Astrocyte (in vitro differentiated cells and primary cell): ENCODE measurements around the gene ZNF408.

ENCODE experiments used
- CTCF ChIP-seq: IDR thresholded peaks from 2 replicates; pipeline ENCODE4 v1.5.1; 2011; ENCODE audit warnings: low read depth, mild to moderate bottlenecking, inconsistent platforms, low read length, moderate library complexity; ENCODE audit not compliant: insufficient read depth
- EZH2 ChIP-seq: IDR thresholded peaks from 2 replicates; pipeline ENCODE4 v1.6.1; 2012; ENCODE audit warnings: mild to moderate bottlenecking, low read length, inconsistent platforms; ENCODE audit not compliant: insufficient read depth

- TF ChIP-seq CTCF, result no peak
- no peak for TF ChIP-seq EZH2
These were observed 16.5 kb upstream of the ZNF408 start for GRCh38 chr11:46684367-46684766.
